GM06990 (cell line): ENCODE results near the gene PTPRN.

Experiments used
- DNase-seq: peaks from one replicate; pipeline ENCODE4 v3.0.0-alpha.2; 2011; ENCODE audit not compliant: insufficient read length; ENCODE audit errors: extremely low read depth
- H3K27me3 ChIP-seq: replicated peaks from 2 replicates; pipeline ENCODE4 v1.6.0; 2011; ENCODE audit warnings: low read length; ENCODE audit not compliant: control insufficient read depth, insufficient read depth
- H3K36me3 ChIP-seq: 2 replicates; pipeline ENCODE4 v1.5.1; 2011; ENCODE audit warnings: low read length; ENCODE audit not compliant: control insufficient read depth, insufficient read depth
- H3K4me3 ChIP-seq: replicated peaks from 2 replicates; pipeline ENCODE4 v1.5.1; 2011; ENCODE audit warnings: low read depth, mild to moderate bottlenecking, control low read depth, low read length
- TF ChIP-seq, protein P1 (sequence below): IDR thresholded peaks from 2 replicates; pipeline ENCODE4 v1.5.1; 2011; ENCODE audit warnings: low read length, control low read depth, mild to moderate bottlenecking, inconsistent platforms; ENCODE audit not compliant: insufficient read depth, poor library complexity, severe bottlenecking

The PTPRN gene

DNA sequence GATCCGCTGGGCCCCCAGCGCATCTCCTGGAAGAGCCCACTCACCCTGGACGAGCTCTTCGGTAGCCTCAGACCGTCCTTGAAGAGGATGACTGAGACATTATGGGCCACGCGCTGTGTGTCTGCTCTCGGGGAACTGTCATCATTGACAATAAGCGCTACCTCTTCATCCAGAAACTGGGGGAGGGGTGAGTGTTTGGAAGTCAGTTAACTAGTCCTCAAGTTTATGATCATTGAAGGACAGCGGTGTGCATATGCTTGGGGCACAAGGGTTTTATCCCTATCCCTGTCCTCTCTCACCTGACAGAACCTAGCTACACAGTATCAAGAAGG lies 63.3 kb downstream of the PTPRN start:
- TF ChIP-seq, protein P1, sequence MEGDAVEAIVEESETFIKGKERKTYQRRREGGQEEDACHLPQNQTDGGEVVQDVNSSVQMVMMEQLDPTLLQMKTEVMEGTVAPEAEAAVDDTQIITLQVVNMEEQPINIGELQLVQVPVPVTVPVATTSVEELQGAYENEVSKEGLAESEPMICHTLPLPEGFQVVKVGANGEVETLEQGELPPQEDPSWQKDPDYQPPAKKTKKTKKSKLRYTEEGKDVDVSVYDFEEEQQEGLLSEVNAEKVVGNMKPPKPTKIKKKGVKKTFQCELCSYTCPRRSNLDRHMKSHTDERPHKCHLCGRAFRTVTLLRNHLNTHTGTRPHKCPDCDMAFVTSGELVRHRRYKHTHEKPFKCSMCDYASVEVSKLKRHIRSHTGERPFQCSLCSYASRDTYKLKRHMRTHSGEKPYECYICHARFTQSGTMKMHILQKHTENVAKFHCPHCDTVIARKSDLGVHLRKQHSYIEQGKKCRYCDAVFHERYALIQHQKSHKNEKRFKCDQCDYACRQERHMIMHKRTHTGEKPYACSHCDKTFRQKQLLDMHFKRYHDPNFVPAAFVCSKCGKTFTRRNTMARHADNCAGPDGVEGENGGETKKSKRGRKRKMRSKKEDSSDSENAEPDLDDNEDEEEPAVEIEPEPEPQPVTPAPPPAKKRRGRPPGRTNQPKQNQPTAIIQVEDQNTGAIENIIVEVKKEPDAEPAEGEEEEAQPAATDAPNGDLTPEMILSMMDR, result no peak
- DNase-seq, result no peak
- Histone ChIP-seq H3K36me3 (peaks cover 14% of the 10 kb centered on the region), H3K27me3 (no peaks in the 10 kb centered on the region), H3K4me3 (peak overlapping the region; percentile 82)

DNA sequence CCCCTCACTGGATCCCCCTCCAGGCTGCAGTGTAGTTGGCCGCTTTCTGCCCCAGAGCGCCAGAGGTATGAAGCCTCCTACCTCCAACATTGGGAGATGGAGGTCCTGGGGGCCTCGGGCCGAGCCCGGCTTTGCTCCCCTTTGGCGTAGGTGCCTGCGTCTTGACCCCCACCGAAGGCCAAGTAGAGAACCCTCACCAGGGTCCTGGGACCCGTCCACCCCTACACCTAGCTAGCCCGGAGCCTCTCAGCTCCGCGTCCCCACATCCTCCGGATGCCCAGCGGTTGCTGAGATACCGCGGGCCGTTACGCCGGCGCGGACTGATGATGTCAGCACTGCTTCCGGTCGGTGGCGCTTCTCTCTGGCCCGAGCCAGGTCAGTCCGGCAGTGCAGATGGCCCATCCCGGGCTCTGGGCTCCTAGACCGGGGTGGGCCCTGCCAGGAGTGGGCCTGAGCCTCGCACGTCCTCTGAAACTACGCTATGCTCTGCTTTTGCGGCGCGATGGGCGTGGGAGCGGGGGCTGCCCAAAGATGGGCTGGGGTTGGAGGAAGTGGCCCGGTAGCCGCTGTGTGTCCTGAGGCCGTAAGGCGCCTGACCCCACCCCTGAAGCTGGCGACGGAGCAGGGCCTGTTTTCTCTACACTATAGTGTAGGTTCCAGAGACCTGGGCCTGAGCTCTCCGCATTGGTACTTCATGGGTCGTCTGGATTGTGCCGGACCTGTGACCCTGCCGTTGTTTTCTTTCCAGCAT lies 63.9 kb downstream of the PTPRN start, which contains the start of the genes GLB1L and STK16:
TSS of gene GLB1L (minus strand) at position 297 of the 751 bp plus-strand sequence. CDS start 1,871 bp downstream, outside the sequence.
TSS of gene STK16 (plus strand) at position 332 of the 751 bp plus-strand sequence. CDS start 521 bp downstream, outside the sequence.
- Histone ChIP-seq H3K4me3 (peak within 1 kb of the TSS; percentile 82), H3K36me3 (peaks cover 11% of the 10 kb centered on the region), H3K27me3 (no peaks in the 10 kb centered on the region)
- TF ChIP-seq, protein P1, result no peak
- peak; percentile 92 for DNase-seq

DNA sequence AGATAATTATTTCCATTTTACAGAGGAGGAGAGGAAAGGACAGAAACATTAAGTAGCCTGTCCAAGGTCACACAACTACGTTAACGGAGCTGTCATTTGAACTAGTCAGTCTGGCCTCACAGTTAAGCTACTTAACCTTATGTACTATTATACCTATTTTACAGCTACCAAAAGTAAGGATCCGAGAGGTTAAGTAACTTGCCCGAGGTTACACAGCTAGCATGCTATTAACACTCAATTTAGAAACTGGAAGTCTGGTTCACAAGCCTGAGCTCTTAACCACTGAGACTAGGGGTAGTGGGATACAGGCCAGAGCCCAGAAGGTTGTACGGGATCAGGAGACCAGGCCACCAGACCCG lies 64.4 kb downstream of the PTPRN start:
- no peak for DNase-seq
- Histone ChIP-seq H3K27me3 (no peaks in the 10 kb centered on the region), H3K36me3 (peaks cover 7% of the 10 kb centered on the region), H3K4me3 (peak overlapping the region; percentile 82)
- TF ChIP-seq, protein P1, result no peak

DNA sequence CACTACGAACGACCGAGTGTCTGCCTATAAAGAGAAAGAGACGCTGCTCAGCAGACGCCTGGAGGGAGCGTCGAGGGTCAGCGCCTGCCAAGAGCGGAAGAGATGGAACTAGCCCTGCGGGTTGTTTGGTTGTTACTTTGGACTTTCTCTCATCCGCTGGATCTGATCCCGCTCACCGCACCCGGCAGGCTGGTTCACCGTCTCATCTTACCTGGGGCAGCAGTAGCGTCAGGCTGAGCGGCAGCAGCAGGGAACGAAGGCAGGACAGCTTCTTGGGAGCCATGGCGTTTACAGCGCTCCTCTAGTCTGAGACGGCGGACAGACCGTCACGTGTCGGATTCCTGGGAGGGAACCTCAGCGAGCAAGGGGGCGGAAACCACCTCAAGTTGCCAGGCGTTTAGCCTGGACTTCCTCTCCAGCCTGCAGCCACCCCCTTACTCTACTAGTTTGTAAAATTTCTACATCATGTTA lies 65.9 kb downstream of the PTPRN start:
- Histone ChIP-seq H3K36me3 (peaks cover 7% of the 10 kb centered on the region), H3K4me3 (no peak overlapping the region), H3K27me3 (no peaks in the 10 kb centered on the region)
- DNase-seq, result no peak
- TF ChIP-seq, protein P1, result no peak
